ENCODE results near the gene MYO1C. TPM values are rescaled to one million over a fixed set of nuclear protein-coding genes. Genes with fewer than 3 reads are reported as not detected.
"Not testable (repeated sequence)": the region's sequence is repeated elsewhere in the genome, so short reads cannot be mapped to it uniquely, and the experiment has no call there.

Gene MYO1C
- total and polyA plus RNA-seq, 8 donors, result 45.2 to 158 (median 81.3) TPM

DNA sequence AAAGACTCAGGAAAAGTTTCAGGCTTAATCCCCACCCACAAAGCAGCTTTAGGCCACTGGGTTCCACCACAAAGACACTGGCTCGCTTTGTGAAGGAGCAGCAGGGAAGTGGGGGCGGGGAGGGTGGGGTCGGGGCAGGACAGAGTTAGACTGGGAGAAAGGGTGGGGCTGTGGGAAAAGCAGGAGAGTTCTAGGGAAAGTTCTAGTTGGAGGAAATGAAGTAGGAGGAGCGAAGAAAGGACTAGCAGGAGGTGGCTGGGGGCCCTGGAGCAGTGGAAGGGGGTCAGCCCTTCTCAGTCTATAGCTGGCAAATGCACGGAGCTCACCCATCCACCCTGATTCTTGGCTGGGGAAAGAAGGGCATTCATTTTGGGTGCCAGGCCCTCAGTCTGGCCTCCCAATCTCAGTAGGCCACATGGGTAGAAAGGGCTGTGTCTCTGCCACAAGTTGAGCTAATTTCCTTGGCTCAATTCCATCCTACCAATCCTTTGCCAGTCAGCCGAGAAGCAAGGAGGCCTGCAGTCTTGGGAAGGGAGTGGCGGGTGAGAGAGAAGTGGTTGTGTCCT, 19.4 kb upstream of the MYO1C start:
- TF ChIP-seq EP300 (IDR thresholded peaks at IDR 0.05) (no peak), POLR2AphosphoS5 (IDR thresholded peaks at IDR 0.05) (peak in 2 of 3 donors; percentile 11 to 54)
- H3K27me3 ChIP-seq, result no peaks in the 10 kb centered on the region
- no peak overlapping the region for H3K4me3 ChIP-seq
- H3K9me3 ChIP-seq, result no peaks in the 10 kb centered on the region
- intact Hi-C loops (cut with DNase I; ENCODE audit: low total_unique reads), result loop anchor here (10.0 kb wide), 1 partner anchor 147 kb away; no protein-coding TSS in a partner anchor
- peaks cover 36 to 60% (median 54%) of the 10 kb centered on the region in 4 donors for H3K36me3 ChIP-seq
- peak overlapping the region; percentile 75 to 97 (median 79) for H3K27ac ChIP-seq
- peak; percentile 60 to 78 for DNase-seq
- WGBS, 5 donors, result 19 to 39% (median 25%) methylated on average over 6 to 7 of the region's 7 CpGs
- H3K4me1 ChIP-seq, result peaks cover 32 to 69% (median 61%) of the 10 kb centered on the region in 4 donors

DNA sequence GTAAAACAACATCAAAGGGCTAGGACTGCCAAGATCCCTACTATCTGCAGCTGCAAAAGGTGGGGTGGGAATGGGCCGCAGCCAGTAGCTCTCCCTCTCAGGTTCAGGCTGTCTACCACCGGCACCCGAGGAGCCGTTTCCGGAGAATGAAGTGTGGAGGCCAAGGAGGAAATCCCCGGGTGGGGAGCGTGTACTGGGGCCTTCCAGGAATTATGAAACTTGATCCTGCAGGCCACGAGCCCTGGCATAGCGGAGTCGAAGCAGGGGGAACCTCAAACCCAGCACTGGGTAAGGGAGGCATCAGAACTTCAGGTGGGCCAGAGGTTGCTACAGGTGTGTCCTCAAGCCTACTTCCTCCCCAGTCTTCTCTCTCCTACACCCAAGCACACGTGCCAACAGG, 18.8 kb upstream of the MYO1C start:
- H3K27me3 ChIP-seq, result no peaks in the 10 kb centered on the region
- peak overlapping the region; percentile 74 to 97 (median 79) for H3K27ac ChIP-seq
- peaks cover 32 to 69% (median 61%) of the 10 kb centered on the region in 4 donors for H3K4me1 ChIP-seq
- H3K4me3 ChIP-seq, result peak overlapping the region in 1 of 4 donors; percentile 14
- no peaks in the 10 kb centered on the region for H3K9me3 ChIP-seq
- DNase-seq, result peak in 1 of 2 donors; percentile 48
- intact Hi-C loops (cut with DNase I; ENCODE audit: low total_unique reads), result loop anchor here (10.0 kb wide), 1 partner anchor 146 kb away; no protein-coding TSS in a partner anchor
- peaks cover 41 to 66% (median 60%) of the 10 kb centered on the region in 4 donors for H3K36me3 ChIP-seq
- TF ChIP-seq CTCF (IDR thresholded peaks at IDR 0.05) (no peak), EP300 (IDR thresholded peaks at IDR 0.05) (no peak), POLR2A (IDR thresholded peaks at IDR 0.05) (no peak), POLR2AphosphoS5 (IDR thresholded peaks at IDR 0.05) (no peak)
- WGBS, 5 donors, result 24 to 32% (median 28%) methylated on average over 11 of the region's 11 CpGs

- peaks cover 43 to 85% (median 79%) of the 10 kb centered on the region in 4 donors for H3K36me3 ChIP-seq
- no peak overlapping the region for H3K4me3 ChIP-seq
- H3K27me3 ChIP-seq, result no peaks in the 10 kb centered on the region
- peak overlapping the region in 1 of 5 donors; percentile 0 for H3K27ac ChIP-seq
- peak in 1 of 2 donors; percentile 32 for DNase-seq
- no peaks in the 10 kb centered on the region for H3K9me3 ChIP-seq
- peaks cover 21 to 53% (median 43%) of the 10 kb centered on the region in 4 donors for H3K4me1 ChIP-seq
- intact Hi-C loops (cut with DNase I; ENCODE audit: low total_unique reads), result no loop called here
- WGBS, 5 donors, result 59 to 72% (median 65%) methylated on average over 7 of the region's 7 CpGs
- TF ChIP-seq POLR2A (IDR thresholded peaks at IDR 0.05) (no peak), EP300 (IDR thresholded peaks at IDR 0.05) (no peak), POLR2AphosphoS5 (IDR thresholded peaks at IDR 0.05) (no peak), CTCF (IDR thresholded peaks at IDR 0.05) (no peak)
These were observed 16.9 kb upstream of the MYO1C start for GRCh38 chr17:1509290-1509881.

DNA sequence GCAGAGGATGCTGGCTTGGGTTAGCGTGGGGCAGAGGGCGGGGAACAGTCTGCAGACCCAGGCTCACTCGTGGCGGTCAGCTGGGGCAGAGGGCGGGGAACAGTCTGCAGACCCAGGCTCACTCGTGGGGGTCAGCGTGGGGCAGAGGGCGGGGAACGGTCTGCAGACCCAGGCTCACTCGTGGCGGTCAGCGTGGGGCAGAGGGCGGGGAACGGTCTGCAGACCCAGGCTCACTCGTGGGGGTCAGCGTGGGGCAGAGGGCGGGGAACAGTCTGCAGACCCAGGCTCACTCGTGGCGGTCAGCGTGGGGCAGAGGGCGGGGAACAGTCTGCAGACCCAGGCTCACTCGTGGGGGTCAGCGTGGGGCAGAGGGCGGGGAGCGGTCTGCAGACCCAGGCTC, 16.2 kb upstream of the MYO1C start:
- DNase-seq; intact Hi-C loops (cut with DNase I; ENCODE audit: low total_unique reads); H3K27ac ChIP-seq; H3K4me3 ChIP-seq; H3K9me3 ChIP-seq; H3K27me3 ChIP-seq: not testable (repeated sequence)
- WGBS, 5 donors, result 86 to 94% (median 92%) methylated on average over 13 to 25 of the region's 25 CpGs
- Histone ChIP-seq H3K4me1 (peaks cover 20 to 46% (median 37%) of the 10 kb centered on the region in 4 donors), H3K36me3 (peaks cover 40 to 88% (median 81%) of the 10 kb centered on the region in 4 donors)

DNA sequence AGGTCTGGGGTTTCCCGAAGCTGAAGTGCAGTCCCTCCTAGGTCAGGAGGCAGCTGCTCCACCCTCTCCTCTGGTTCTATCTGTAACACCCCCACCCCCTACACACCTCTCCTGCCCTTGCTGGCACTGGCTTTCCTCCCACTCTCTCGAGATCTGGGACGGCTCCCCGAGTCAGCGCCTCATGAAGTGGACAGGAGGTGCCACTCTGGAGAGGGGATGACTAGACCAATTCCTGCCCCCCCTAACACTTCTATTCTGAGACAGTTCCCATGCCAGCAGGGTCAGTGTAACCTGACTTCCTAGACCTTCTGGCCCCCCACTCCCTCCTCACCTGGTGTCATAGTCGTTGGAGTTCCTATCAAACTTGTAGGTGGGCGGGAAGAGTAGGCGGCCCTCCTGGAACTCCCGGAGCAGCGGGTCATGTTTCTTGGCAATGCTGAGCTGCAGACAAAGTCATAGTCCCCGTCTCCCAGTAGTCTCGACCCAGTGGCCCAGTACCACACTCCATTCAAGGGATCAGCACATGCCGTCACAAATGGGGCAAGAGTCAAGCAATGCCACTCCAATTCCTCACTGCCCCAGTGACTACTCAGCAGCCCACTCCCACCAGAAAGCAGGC, 14.3 kb upstream of the MYO1C start:
- TF ChIP-seq EP300 (IDR thresholded peaks at IDR 0.05) (no peak), POLR2AphosphoS5 (IDR thresholded peaks at IDR 0.05) (no peak), POLR2A (IDR thresholded peaks at IDR 0.05) (no peak), CTCF (IDR thresholded peaks at IDR 0.05) (no peak)
- Histone ChIP-seq H3K27ac (no peak overlapping the region), H3K4me1 (peaks cover 8 to 27% (median 19%) of the 10 kb centered on the region in 4 donors), H3K4me3 (no peak overlapping the region), H3K9me3 (no peaks in the 10 kb centered on the region), H3K27me3 (no peaks in the 10 kb centered on the region), H3K36me3 (peaks cover 31 to 82% (median 81%) of the 10 kb centered on the region in 4 donors)
- intact Hi-C loops (cut with DNase I; ENCODE audit: low total_unique reads), result no loop called here
- no peak for DNase-seq
- 85 to 92% (median 86%) methylated on average over 13 of the region's 13 CpGs for WGBS, 5 donors
